GM21381 (cell line): Measurements from ENCODE around the gene DOCK3.
"Not testable (repeated sequence)": the region's sequence is repeated elsewhere in the genome, so short reads cannot be mapped to it uniquely, and the experiment has no call there.

ENCODE experiments used
- ATAC-seq: cut with Tn5 transposase; IDR thresholded peaks from one replicate; pipeline ENCODE4 v1.9.1; 2021; ENCODE audit warnings: mild to moderate bottlenecking, moderate library complexity; ENCODE audit not compliant: unreplicated experiment

The DOCK3 gene

DNA sequence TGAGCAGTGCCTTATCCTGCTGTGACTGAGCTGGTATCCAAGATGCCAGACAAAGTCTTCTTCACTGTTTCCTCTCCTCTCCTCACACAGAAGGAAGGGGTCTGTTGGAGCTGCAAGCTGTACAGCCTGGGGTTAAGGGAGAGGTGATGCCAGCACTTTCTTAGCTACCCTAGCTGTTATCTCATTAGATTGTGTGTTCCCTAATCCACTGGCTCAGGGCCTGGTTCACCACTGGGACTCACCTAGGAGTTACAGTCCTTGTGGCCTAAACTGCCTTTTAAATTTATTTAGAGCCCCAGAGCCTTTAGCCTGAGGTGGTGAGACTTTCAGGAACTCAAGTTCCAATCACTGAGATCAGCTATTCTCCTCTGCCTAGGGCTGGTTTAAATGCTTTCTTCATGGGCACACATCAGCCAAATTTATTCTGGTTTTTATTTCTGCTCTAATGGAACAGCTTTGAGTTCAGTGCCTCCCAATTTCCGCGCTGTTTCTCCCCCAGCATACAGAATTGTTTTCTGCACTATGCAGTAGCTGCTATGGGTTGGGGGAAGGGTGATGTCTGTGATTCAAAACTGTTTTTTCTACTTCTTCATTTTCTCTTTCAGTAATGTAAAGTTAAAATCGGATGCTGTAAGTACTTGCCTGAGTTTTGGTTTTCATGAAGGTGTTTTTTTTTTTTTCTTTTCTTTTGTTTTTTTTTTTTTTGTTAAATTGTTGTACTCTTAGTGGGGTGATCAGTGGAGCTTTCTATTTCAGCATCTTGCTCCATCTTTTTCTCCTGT, 198.8 kb downstream of the DOCK3 start:
- peak; percentile 55 for ATAC-seq

DNA sequence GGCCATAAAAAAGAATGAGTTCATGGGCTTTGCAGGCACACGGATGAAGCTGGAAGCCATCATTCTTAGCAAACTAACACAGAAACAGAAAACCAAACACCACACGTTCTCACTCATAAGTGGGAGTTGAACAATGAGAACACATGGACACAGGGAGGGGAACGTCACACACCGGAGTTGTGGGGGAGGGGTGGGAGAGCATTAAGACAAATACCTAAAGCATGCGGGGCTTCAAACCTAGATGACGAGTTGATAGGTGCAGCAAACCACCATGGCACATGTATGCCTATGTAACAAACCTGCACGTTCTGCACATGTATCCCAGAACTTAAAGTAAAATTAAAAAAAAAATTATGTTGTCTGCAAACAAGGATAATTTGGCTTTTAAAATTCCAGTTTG, 200.1 kb downstream of the DOCK3 start:
- not testable (repeated sequence) for ATAC-seq

DNA sequence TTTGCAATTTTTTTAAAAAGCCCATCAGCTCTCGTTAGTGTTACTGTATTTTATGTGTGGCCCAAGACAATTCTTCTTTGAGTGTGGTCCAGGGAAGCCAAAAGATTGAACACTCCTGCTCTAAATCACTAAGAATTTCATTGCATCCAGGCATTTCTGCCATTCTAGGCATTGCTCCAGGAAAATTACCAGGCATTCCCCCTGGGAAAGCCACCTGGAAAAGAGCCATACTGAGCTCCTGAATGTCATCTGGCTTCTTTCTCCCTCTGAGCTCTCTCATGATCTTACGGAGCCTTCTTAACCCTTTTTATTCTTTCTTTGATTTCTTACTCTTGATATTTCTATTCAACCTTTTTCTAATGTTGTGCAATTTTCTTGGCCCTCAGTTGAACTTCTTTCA, 202.2 kb downstream of the DOCK3 start:
- no peak for ATAC-seq

DNA sequence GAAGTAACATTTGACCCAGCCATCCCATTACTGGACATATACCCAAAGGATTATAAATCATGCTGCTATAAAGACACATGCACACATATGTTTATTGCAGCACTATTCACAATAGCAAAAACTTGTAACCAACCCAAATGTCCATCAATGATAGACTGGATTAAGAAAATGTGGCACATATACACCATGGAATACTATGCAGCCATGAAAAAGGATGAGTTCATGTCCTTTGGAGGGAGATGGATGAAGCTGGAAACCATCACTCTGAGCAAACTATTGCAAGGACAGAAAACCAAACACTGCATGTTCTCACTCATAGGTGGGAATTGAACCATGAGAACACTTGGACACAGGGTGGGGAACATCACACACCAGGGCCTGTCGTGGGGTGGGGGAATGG, 208.0 kb downstream of the DOCK3 start:
- not testable (repeated sequence) for ATAC-seq

GRCh38 chr3:50883755-50884154, 209.0 kb downstream of the DOCK3 start:
- no peak for ATAC-seq

GRCh38 chr3:50885070-50885850, 210.5 kb downstream of the DOCK3 start:
- no peak for ATAC-seq

- ATAC-seq: no peak
Observed at GRCh38 chr3:50890688-50891344, 216.1 kb downstream of the DOCK3 start.

- ATAC-seq: not testable (repeated sequence)
Observed at GRCh38 chr3:50901097-50901496, 226.4 kb downstream of the DOCK3 start.

DNA sequence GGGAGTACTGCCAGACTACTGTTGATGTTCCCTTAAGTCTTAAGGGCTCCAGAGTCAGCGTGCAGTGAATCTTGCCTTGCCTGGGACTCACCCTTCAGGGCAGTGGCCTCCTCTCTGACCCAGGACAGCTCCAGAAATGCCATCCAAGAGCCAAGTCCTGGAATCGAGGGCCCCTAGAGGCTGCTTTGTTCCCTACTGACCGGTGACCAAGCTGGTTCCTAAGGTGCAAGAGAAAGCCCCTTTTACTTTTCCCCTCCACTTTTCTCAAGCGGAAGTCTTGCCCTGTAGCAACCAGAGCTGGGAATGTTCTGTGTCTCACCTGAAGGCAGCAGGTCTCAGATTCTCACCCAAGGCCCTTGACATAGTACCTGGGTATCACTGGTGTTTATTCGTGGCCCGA, 238.0 kb downstream of the DOCK3 start:
- ATAC-seq: no peak

- no peak for ATAC-seq
Observed at GRCh38 chr3:50913260-50913659, 238.5 kb downstream of the DOCK3 start.

- ATAC-seq: not testable (repeated sequence)
Observed at GRCh38 chr3:50922071-50922470, 247.3 kb downstream of the DOCK3 start.

GRCh38 chr3:50923955-50924354, 249.2 kb downstream of the DOCK3 start:
- no peak for ATAC-seq

GRCh38 chr3:50924638-50925037, 249.9 kb downstream of the DOCK3 start:
- ATAC-seq: no peak

GRCh38 chr3:50926868-50927267, 252.1 kb downstream of the DOCK3 start:
- ATAC-seq: no peak

GRCh38 chr3:50930371-50931208, 255.9 kb downstream of the DOCK3 start:
- ATAC-seq: no peak

DNA sequence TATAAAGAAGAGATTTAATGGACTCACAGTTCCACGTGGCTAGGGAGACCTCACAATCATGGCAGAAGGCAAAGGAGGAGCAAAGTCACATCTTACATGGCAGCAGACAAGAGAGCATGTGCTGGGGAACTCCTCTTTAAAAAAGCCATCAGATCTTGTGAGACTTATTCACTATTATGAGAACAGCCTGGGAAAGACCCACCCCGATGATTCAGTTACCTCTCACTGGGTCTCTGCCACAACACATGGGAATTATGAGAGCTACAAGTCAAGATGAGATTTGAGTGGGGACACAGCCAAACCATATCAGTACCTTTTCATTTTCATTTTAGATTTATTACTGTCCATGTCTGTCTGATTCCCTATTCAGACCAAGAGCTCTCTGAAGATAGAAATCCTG, 258.2 kb downstream of the DOCK3 start:
- ATAC-seq: not testable (repeated sequence)

GRCh38 chr3:50936389-50936788, 261.7 kb downstream of the DOCK3 start:
- no peak for ATAC-seq

DNA sequence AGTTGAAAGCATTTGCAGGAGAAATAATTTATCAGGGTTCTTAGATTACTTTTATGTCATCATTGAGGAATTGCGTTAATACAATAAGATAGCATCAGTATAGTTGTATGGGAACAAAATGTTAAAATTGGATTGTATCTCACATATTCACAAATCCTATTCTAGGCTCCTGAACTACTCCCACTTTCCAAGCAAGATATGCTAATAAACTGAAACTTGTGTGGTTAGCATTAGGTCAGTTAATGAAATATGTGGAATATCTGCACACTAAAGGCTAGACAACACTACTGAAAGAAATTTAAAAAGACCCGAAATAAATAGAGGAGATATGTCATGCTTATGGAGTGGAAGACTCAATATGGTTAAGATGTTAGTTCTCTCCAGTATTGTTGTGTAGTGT, 272.7 kb downstream of the DOCK3 start:
- ATAC-seq: no peak

GRCh38 chr3:50950591-50950990, 275.9 kb downstream of the DOCK3 start:
- ATAC-seq: no peak

DNA sequence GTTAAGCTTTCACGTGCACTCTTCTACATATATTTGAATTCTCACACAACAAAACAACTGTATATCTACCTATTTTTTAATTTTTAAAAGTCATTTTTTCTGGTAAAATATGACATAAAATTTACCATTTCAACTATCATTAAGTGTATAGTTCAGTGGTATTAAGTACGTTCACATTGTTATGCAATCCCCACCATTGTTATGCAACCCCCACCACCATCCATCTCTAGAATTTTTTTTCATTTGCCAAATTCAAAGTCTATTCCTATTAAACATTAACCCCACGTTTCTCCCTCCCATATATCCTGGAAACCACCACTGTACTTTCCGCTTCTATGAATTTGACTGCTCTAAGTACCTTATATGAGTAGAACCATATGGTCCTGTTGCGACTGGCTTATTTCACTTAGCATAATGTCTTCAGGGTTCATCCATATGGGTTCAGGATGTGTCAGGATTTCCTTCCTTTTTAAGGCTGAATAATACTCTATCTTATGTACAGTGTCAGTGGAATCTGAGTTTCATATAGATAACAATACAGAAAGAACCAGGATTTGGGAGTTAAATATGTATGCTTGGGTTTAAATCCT, 279.2 kb downstream of the DOCK3 start:
- ATAC-seq: no peak
